Measurements from ENCODE around the gene ZNRF4. TPM values are rescaled to one million over a fixed set of nuclear protein-coding genes. Genes with fewer than 3 reads are reported as not detected.

Gene ZNRF4
- total and polyA plus RNA-seq, 2 of the 8 experiments (the other 6 are each of a cell fraction or from before 2014, with no cell fraction given): not detected

- POLR2A ChIA-PET (ENCODE audit: partially characterized antibody): interaction anchor here (0.6 kb wide), 2 partner anchors 19 to 26 kb away, joined by 3 read pairs; no protein-coding TSS in a partner anchor
- no peak overlapping the region for H2BK20ac ChIP-seq (ENCODE audit: low read length)
- DNase-seq (ENCODE audit: low read depth in 1 of 2, low spot score in 2 of 2): no peak
These were observed 18.3 kb upstream of the ZNRF4 start for GRCh38 chr19:5436948-5437306.

More at GRCh38 chr19:5436948-5437306, 18.3 kb upstream of the ZNRF4 start:
- Histone ChIP-seq H4K20me1 (replicated peaks in 1 of 2; ENCODE audit: control insufficient read depth in 1 of 2, insufficient read depth in 2 of 2, low read length in 2 of 2) (no peaks in the 10 kb centered on the region), H3K79me2 (ENCODE audit: control insufficient read depth in 1 of 2, insufficient read depth in 2 of 2, low read length in 2 of 2) (no peaks in the 10 kb centered on the region), H4K5ac (ENCODE audit: insufficient read length, low read depth, low read length) (peak overlapping the region; percentile 29), H3K36me3 (ENCODE audit: control insufficient read depth in 2 of 4, insufficient read depth in 4 of 4, low read length in 3 of 4) (no peaks in the 10 kb centered on the region), H3K9ac (replicated peaks in 1 of 4; ENCODE audit: extremely low read depth in 1 of 4, low read depth in 3 of 4, low read length in 3 of 4) (peak overlapping the region in 2 of 4 experiments; percentile 51 to 63; a peak in 3 of 7 replicates), H3K18ac (ENCODE audit: extremely low read depth, low read length) (no peak overlapping the region), H2AFZ (ENCODE audit: low read length) (peak overlapping the region; percentile 60; the same call in 1 of the 2 replicates), H3K4me1 (replicated peaks in 1 of 4; ENCODE audit: control insufficient read depth in 3 of 4, insufficient read depth in 4 of 4, low read length in 3 of 4) (peaks cover 0 to 6% (median 4%) of the 10 kb centered on the region in 4 experiments; a peak in 5 of 7 replicates), H2BK5ac (ENCODE audit: low read depth, low read length) (no peak overlapping the region), H3K56ac (replicated peaks; ENCODE audit: insufficient read length, low read depth, low read length) (no peak overlapping the region), H3K27me3 (replicated peaks in 1 of 4; ENCODE audit: control insufficient read depth in 3 of 4, extremely low read depth in 1 of 4, insufficient read depth in 3 of 4, low read length in 3 of 4) (peaks cover 0 to 5% (median 0%) of the 10 kb centered on the region in 4 experiments; a peak in 1 of 7 replicates), H3K4me2 (ENCODE audit: insufficient read depth in 1 of 2, low read depth in 2 of 2, low read length in 2 of 2) (peak overlapping the region; percentile 81 to 87), H2BK12ac (ENCODE audit: low read depth, low read length) (no peak overlapping the region), H2AK5ac (ENCODE audit: low read depth, low read length) (no peak overlapping the region), H3K14ac (ENCODE audit: insufficient read length) (no peak overlapping the region), H3K9me3 (ENCODE audit: insufficient read depth in 2 of 2, low read depth in 1 of 2, low read length in 1 of 2) (no peaks in the 10 kb centered on the region), H3K79me1 (ENCODE audit: low read depth, low read length) (no peaks in the 10 kb centered on the region), H3K23me2 (ENCODE audit: low read depth, low read length) (peaks cover 5% of the 10 kb centered on the region; the same call in 1 of the 2 replicates), H2BK120ac (replicated peaks; ENCODE audit: low read depth, low read length) (no peak overlapping the region), H2BK15ac (ENCODE audit: low read length) (no peak overlapping the region), H3K4ac (replicated peaks; ENCODE audit: insufficient read length, low read depth, low read length) (no peak overlapping the region), H4K8ac (ENCODE audit: extremely low read depth, insufficient read depth, low read length) (peak overlapping the region; percentile 45), H3K27ac (ENCODE audit: low read depth, low read length) (no peak overlapping the region), H3K23ac (ENCODE audit: insufficient read length) (no peak overlapping the region), H4K91ac (replicated peaks; ENCODE audit: insufficient read length, low read length) (peak overlapping the region; percentile 80), H3K4me3 (ENCODE audit: extremely low read depth in 1 of 4, insufficient read depth in 2 of 4, low read depth in 3 of 4, low read length in 4 of 4) (peak overlapping the region; percentile 69 to 78 (median 73))
- TF ChIP-seq CHD2 (IDR thresholded peaks at IDR 0.05; ENCODE audit: low read length): no peak
- TF ChIP-seq SUZ12 (IDR thresholded peaks at IDR 0.05; ENCODE audit: low read length): no peak
- TF ChIP-seq NANOG (IDR thresholded peaks at IDR 0.05; ENCODE audit: insufficient read depth, low read depth, low read length, poor library complexity, severe bottlenecking): no peak
- 0 out of 2 replicates have a peak, but pooled peaks have one; percentile 9 for TF ChIP-seq PHF8 (conservative IDR thresholded peaks at IDR 0.05; ENCODE audit: low read depth, low read length)
- 5% methylated on average over 15 of the region's 15 CpGs; no CpG with 5 or more reads in 1 of the 2 experiments for WGBS, 2 experiments (ENCODE audit: extremely low coverage in 1 of 2, insufficient coverage in 1 of 2, insufficient read length in 1 of 2, insufficient replicate concordance in 2 of 2, low coverage in 1 of 2, low lambda C conversion rate in 2 of 2, missing lambda C conversion rate in 1 of 2)
- CTCF ChIA-PET (ENCODE audit: partially characterized antibody): interaction anchor here (1.4 kb wide), 1 partner anchor 43 kb away, joined by 3 read pairs; no protein-coding TSS in a partner anchor
- no peak for FAIRE-seq
